Endodermal cell (in vitro differentiated cells): ENCODE results near the gene KHDRBS2. TPM values are rescaled to one million over a fixed set of nuclear protein-coding genes. Genes with fewer than 3 reads are reported as not detected.

Experiments
- DNase-seq: peaks from one replicate; pipeline ENCODE4 v3.0.0-alpha.2; 2017
- H3K27ac ChIP-seq: 2 replicates; pipeline ENCODE4 v1.5.1; 2013; ENCODE audit warnings: mild to moderate bottlenecking, low read depth, low read length, moderate library complexity
- H3K27me3 ChIP-seq: 2 replicates; pipeline ENCODE4 v1.6.1; 2013; ENCODE audit warnings: mild to moderate bottlenecking, low read length, moderate library complexity; ENCODE audit not compliant: insufficient read depth, control insufficient read depth, poor library complexity, severe bottlenecking
- H3K36me3 ChIP-seq: 2 replicates; pipeline ENCODE4 v1.7.0; 2013; ENCODE audit warnings: mild to moderate bottlenecking, low read length, moderate library complexity; ENCODE audit not compliant: control insufficient read depth, insufficient read depth
- H3K4me1 ChIP-seq: one replicate; pipeline ENCODE4 v1.7.0; 2013; ENCODE audit warnings: low read length; ENCODE audit not compliant: control insufficient read depth, insufficient read depth
- H3K4me3 ChIP-seq: 2 replicates; pipeline ENCODE4 v1.5.1; 2013; ENCODE audit warnings: mild to moderate bottlenecking, low read length, moderate library complexity
- H3K9ac ChIP-seq: 2 replicates; pipeline ENCODE4 v1.6.1; 2013; ENCODE audit warnings: mild to moderate bottlenecking, low read length, moderate library complexity; ENCODE audit not compliant: poor library complexity, severe bottlenecking; ENCODE audit errors: extremely low read depth
- H3K9me3 ChIP-seq: 2 replicates; pipeline ENCODE4 v1.6.1; 2013; ENCODE audit warnings: mild to moderate bottlenecking, low read length, moderate library complexity; ENCODE audit not compliant: control insufficient read depth
- H3K27ac Mint-ChIP-seq: 2 replicates; pipeline ENCODE4 v1.8.0; 2020; ENCODE audit warnings: mixed read lengths
- H3K27me3 Mint-ChIP-seq: 2 replicates; pipeline ENCODE4 v1.8.0; 2021; ENCODE audit warnings: mild to moderate bottlenecking, mixed read lengths; ENCODE audit not compliant: insufficient read depth
- H3K36me3 Mint-ChIP-seq: 2 replicates; pipeline ENCODE4 v1.8.0; 2020; ENCODE audit warnings: low read depth, mixed read lengths
- H3K4me1 Mint-ChIP-seq: 2 replicates; pipeline ENCODE4 v1.8.0; 2020; ENCODE audit warnings: mixed read lengths
- H3K4me3 Mint-ChIP-seq: 2 replicates; pipeline ENCODE4 v1.8.0; 2020; ENCODE audit warnings: mild to moderate bottlenecking, moderate library complexity, mixed read lengths
- H3K9me3 Mint-ChIP-seq: 2 replicates; pipeline ENCODE4 v1.8.0; 2020; ENCODE audit warnings: mild to moderate bottlenecking, mixed read lengths
- WGBS, 2 experiments: methylation state at CpG; one replicate each; pipeline versions ENCODE4 v1.1.5 to v1.1.7; 2013; ENCODE audit warnings: missing lambda C conversion rate in 2 of 2, mixed read lengths in 1 of 2; ENCODE audit not compliant: insufficient coverage in 1 of 2, insufficient read length in 1 of 2; 5-methylcytosine and 5-hydroxymethylcytosine counted together
- total RNA-seq, 2 donors: library from RNA; stranded (reverse); fragmentation: NEBNext Ultra II Directional in 1 of 2; extraction: Animal tissue kit (Norgen Biotek cat#: 25700) in 1 of 2; gene quantifications; 2 replicates in 1 of 2; 3 replicates in 1 of 2; pipeline ENCODE4 v1.2.1, GENCODE V29; 2021
- TF ChIP-seq, protein P1 (sequence below): fragments of 200-600 bp; sonication (generic); conservative IDR thresholded peaks from 2 replicates; pipeline ENCODE4 v1.5.0; 2021; ENCODE audit warnings: antibody characterized with exemption, mild to moderate bottlenecking

Gene KHDRBS2
- total RNA-seq, 2 donors from 2014 or later: 11.4 to 29.0 TPM

DNA sequence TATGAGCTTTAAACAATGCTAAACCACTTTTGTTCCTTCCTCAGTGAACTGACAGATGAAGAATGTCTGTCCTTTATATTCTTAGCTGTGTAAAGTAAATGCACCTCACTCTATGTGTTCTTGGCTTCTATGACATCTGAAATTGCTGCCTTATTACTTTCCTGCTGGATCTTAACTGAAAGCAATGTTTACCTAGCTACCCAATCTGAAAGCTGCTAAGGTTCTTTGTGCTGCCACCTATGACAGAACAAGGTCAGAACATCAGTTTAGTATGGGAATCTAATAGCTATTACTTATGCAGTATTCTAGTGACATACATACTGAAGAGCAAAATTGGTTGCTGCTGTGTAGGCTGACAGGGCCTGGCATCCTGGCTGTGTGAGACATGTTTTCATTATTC, 444.1 kb downstream of the KHDRBS2 start:
- H3K36me3 ChIP-seq: no peaks in the 10 kb centered on the region
- H3K9me3 ChIP-seq: no peaks in the 10 kb centered on the region
- no peak overlapping the region for H3K4me3 Mint-ChIP-seq
- H3K4me1 Mint-ChIP-seq: no peaks in the 10 kb centered on the region
- H3K9me3 Mint-ChIP-seq: no peaks in the 10 kb centered on the region
- H3K27me3 Mint-ChIP-seq: no peaks in the 10 kb centered on the region
- no peaks in the 10 kb centered on the region for H3K27me3 ChIP-seq
- H3K4me1 ChIP-seq: no peaks in the 10 kb centered on the region
- no peak overlapping the region for H3K9ac ChIP-seq
- DNase-seq: no peak
- H3K36me3 Mint-ChIP-seq: no peaks in the 10 kb centered on the region
- no peak overlapping the region for H3K27ac Mint-ChIP-seq
- TF ChIP-seq, protein P1, sequence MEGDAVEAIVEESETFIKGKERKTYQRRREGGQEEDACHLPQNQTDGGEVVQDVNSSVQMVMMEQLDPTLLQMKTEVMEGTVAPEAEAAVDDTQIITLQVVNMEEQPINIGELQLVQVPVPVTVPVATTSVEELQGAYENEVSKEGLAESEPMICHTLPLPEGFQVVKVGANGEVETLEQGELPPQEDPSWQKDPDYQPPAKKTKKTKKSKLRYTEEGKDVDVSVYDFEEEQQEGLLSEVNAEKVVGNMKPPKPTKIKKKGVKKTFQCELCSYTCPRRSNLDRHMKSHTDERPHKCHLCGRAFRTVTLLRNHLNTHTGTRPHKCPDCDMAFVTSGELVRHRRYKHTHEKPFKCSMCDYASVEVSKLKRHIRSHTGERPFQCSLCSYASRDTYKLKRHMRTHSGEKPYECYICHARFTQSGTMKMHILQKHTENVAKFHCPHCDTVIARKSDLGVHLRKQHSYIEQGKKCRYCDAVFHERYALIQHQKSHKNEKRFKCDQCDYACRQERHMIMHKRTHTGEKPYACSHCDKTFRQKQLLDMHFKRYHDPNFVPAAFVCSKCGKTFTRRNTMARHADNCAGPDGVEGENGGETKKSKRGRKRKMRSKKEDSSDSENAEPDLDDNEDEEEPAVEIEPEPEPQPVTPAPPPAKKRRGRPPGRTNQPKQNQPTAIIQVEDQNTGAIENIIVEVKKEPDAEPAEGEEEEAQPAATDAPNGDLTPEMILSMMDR: peak; percentile 30
- H3K4me3 ChIP-seq: no peak overlapping the region
- H3K27ac ChIP-seq: no peak overlapping the region

DNA sequence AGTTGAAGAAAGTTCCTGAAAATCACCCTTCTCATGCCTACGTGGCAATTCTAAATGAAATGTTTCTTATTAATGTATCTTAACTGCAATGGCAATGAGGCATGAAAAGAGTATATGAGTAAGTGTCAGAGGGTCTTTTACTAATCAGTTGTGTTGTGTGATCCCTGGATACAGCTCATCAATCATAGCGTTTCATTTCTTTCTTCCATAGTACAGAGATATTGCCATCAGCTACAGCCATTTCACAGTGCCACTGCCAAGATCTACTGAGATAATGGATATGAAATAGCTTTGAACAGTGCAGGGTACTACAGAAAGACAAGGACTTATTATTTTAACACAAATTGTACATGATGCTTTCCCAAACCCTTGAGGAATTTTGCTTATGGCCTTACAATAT, 450.8 kb downstream of the KHDRBS2 start:
- Mint-ChIP-seq H3K36me3 (no peaks in the 10 kb centered on the region), H3K9me3 (no peaks in the 10 kb centered on the region), H3K27ac (no peak overlapping the region), H3K27me3 (no peaks in the 10 kb centered on the region), H3K4me1 (no peaks in the 10 kb centered on the region), H3K4me3 (no peak overlapping the region)
- 94% methylated on average over 2 of the region's 2 CpGs; no CpG with 5 or more reads in 1 of the 2 experiments for WGBS, 2 experiments
- Histone ChIP-seq H3K4me3 (no peak overlapping the region), H3K36me3 (no peaks in the 10 kb centered on the region), H3K9ac (no peak overlapping the region), H3K9me3 (no peaks in the 10 kb centered on the region), H3K27me3 (no peaks in the 10 kb centered on the region), H3K27ac (no peak overlapping the region), H3K4me1 (no peaks in the 10 kb centered on the region)
- TF ChIP-seq, protein P1: no peak
- no peak for DNase-seq

DNA sequence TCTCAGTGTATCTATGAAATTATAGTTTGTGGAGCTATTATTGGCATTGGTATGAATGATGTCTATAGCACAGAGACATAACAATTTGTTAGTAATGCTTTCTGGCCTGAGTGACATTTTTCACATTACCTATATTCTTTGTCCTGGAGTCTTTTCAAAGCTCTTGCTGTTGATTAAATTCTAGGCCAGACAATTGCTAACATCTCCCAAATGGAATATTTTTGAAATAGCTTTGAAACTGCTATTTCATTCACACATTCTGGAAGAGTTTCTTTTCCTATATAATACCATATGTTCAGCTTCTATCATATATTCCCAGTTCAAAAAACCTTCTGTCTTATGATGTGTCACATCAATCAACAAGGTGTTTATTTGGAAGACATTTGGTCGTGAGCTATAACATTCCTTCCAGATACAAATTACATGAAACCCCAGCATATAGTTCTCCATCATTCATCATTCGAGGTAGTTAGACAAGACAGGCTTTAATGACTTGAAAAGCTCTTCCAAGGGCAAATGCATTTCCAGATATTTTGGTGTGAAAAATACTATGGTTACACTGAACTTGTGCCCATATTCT, 452.8 kb downstream of the KHDRBS2 start:
- DNase-seq: no peak
- H3K4me1 Mint-ChIP-seq: no peaks in the 10 kb centered on the region
- no peaks in the 10 kb centered on the region for H3K36me3 ChIP-seq
- 88 to 95% methylated on average over 2 of the region's 2 CpGs for WGBS, 2 experiments
- TF ChIP-seq, protein P1: no peak
- no peak overlapping the region for H3K4me3 ChIP-seq
- H3K27ac ChIP-seq: no peak overlapping the region
- H3K27me3 Mint-ChIP-seq: no peaks in the 10 kb centered on the region
- H3K9me3 Mint-ChIP-seq: no peaks in the 10 kb centered on the region
- no peaks in the 10 kb centered on the region for H3K9me3 ChIP-seq
- no peak overlapping the region for H3K27ac Mint-ChIP-seq
- H3K27me3 ChIP-seq: no peaks in the 10 kb centered on the region
- no peak overlapping the region for H3K4me3 Mint-ChIP-seq
- H3K4me1 ChIP-seq: no peaks in the 10 kb centered on the region
- no peak overlapping the region for H3K9ac ChIP-seq
- H3K36me3 Mint-ChIP-seq: no peaks in the 10 kb centered on the region
